Panc1 (cell line): ENCODE results near the gene LAMC2.

ENCODE experiments used
- POLR2AphosphoS5 ChIP-seq: IDR thresholded peaks from 2 replicates; pipeline ENCODE4 v1.6.1; 2012; ENCODE audit warnings: mild to moderate bottlenecking, low read depth, low read length, moderate library complexity
- REST ChIP-seq, 2 experiments: IDR thresholded peaks; 2 replicates each; pipeline ENCODE4 v1.6.1; 2011 to 2012; ENCODE audit warnings: low read depth in 2 of 2, control low read depth in 1 of 2, low read length in 1 of 2, mild to moderate bottlenecking in 1 of 2, moderate library complexity in 1 of 2; ENCODE audit not compliant: insufficient read depth in 1 of 2
- SIN3A ChIP-seq: IDR thresholded peaks from 2 replicates; pipeline ENCODE4 v1.6.1; 2012; ENCODE audit warnings: low read depth, mild to moderate bottlenecking, low read length, moderate library complexity, borderline replicate concordance; ENCODE audit not compliant: insufficient read depth
- TCF7L2 ChIP-seq: IDR thresholded peaks from 2 replicates; pipeline ENCODE4 v1.6.1; 2011; ENCODE audit warnings: mild to moderate bottlenecking, low read depth, low read length, inconsistent platforms
- TF ChIP-seq, protein P1 (sequence below): fragments of 450-650 bp; IDR thresholded peaks from 2 replicates; pipeline ENCODE4 v1.5.1; 2017; ENCODE audit warnings: mild to moderate bottlenecking

DNA sequence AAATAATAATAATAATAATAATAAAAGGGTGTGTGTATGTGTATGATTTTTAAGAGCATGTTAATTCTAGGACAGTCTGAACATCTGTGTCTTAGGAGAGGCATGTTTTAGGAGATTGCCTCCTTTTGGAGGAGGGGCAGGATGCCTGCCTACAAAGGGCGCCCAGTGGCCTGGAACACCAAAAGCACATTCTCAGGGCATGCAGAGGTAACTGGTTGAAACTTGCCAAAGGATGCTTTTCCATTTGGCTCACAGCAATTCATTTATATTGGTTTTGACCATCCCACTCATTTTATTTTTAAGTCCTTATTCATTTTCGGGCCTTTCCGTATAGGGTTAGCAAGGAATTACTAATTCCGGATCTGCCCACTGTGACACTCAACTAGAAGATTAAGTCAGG is 21.1 kb upstream of the LAMC2 start:
- TF ChIP-seq POLR2AphosphoS5, result no peak
- TF ChIP-seq, protein P1, sequence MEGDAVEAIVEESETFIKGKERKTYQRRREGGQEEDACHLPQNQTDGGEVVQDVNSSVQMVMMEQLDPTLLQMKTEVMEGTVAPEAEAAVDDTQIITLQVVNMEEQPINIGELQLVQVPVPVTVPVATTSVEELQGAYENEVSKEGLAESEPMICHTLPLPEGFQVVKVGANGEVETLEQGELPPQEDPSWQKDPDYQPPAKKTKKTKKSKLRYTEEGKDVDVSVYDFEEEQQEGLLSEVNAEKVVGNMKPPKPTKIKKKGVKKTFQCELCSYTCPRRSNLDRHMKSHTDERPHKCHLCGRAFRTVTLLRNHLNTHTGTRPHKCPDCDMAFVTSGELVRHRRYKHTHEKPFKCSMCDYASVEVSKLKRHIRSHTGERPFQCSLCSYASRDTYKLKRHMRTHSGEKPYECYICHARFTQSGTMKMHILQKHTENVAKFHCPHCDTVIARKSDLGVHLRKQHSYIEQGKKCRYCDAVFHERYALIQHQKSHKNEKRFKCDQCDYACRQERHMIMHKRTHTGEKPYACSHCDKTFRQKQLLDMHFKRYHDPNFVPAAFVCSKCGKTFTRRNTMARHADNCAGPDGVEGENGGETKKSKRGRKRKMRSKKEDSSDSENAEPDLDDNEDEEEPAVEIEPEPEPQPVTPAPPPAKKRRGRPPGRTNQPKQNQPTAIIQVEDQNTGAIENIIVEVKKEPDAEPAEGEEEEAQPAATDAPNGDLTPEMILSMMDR, result no peak
- TF ChIP-seq REST (IDR thresholded peaks at IDR 0.05; ENCODE audit: insufficient read depth in 1 of 2, low read depth in 2 of 2, low read length in 1 of 2), result no peak
- TF ChIP-seq SIN3A, result no peak
- no peak for TF ChIP-seq TCF7L2
